HG03196 (cell line): Measurements from ENCODE around the gene CLK2.
A peak's percentile ranks its signal among the peaks of the same experiment; 100 is the strongest.
"Not testable (repeated sequence)": the region's sequence is repeated elsewhere in the genome, so short reads cannot be mapped to it uniquely, and the experiment has no call there.

ENCODE experiments used
- ATAC-seq: cut with Tn5 transposase; IDR thresholded peaks from one replicate; pipeline ENCODE4 v1.9.1; 2021; ENCODE audit not compliant: unreplicated experiment

The CLK2 gene

GRCh38 chr1:155268630-155269029, 4.7 kb downstream of the CLK2 start:
- no peak for ATAC-seq

- ATAC-seq: no peak
Measured at GRCh38 chr1:155267373-155267772, 5.9 kb downstream of the CLK2 start.

GRCh38 chr1:155266553-155266952, 6.8 kb downstream of the CLK2 start:
- no peak for ATAC-seq

- ATAC-seq: no peak
Measured at GRCh38 chr1:155263067-155263466, 10.2 kb downstream of the CLK2 start.

GRCh38 chr1:155261852-155262673, 11.2 kb downstream of the CLK2 start, which contains the start of gene SCAMP3:
TSS of gene SCAMP3 (minus strand) at chr1:155262360. CDS start at chr1:155262151, 209 bp downstream.
- peak; percentile 93 for ATAC-seq

- peak; percentile 1 for ATAC-seq
Measured at GRCh38 chr1:155261493-155261851, 11.8 kb downstream of the CLK2 start.

GRCh38 chr1:155260276-155260675, 13.0 kb downstream of the CLK2 start:
- ATAC-seq: no peak

GRCh38 chr1:155256058-155256852, 17.0 kb downstream of the CLK2 start:
- ATAC-seq: no peak

GRCh38 chr1:155255243-155256007, 17.9 kb downstream of the CLK2 start, which contains the start of gene ENTREP3:
TSS of gene ENTREP3 (minus strand) at chr1:155255483. CDS start at chr1:155254877, 606 bp downstream.
- peak; percentile 46 for ATAC-seq

GRCh38 chr1:155254714-155255242, 18.5 kb downstream of the CLK2 start:
- ATAC-seq: no peak

GRCh38 chr1:155254228-155254713, 19.0 kb downstream of the CLK2 start:
- no peak for ATAC-seq

GRCh38 chr1:155253797-155254196, 19.5 kb downstream of the CLK2 start:
- no peak for ATAC-seq

GRCh38 chr1:155253208-155253607, 20.1 kb downstream of the CLK2 start:
- ATAC-seq: no peak

- ATAC-seq: no peak
Measured at GRCh38 chr1:155251566-155251965, 21.7 kb downstream of the CLK2 start.

- ATAC-seq: peak; percentile 72
Measured at GRCh38 chr1:155250633-155251449, 22.5 kb downstream of the CLK2 start.

- ATAC-seq: peak; percentile 2
Measured at GRCh38 chr1:155250246-155250632, 23.1 kb downstream of the CLK2 start.

- no peak for ATAC-seq
Measured at GRCh38 chr1:155247667-155248553, 25.4 kb downstream of the CLK2 start.

- ATAC-seq: not testable (repeated sequence)
Measured at GRCh38 chr1:155246796-155247195, 26.5 kb downstream of the CLK2 start.

- ATAC-seq: no peak
Measured at GRCh38 chr1:155245163-155245524, 28.2 kb downstream of the CLK2 start.
